HCT116 (cell line): ENCODE data around the gene CDH10. TPM values are rescaled to one million over a fixed set of nuclear protein-coding genes. Genes with fewer than 3 reads are reported as not detected.

Experiments used
- ATAC-seq: fragments of 200-7000 bp; cut with Tn5 transposase; 2 replicates; pipeline ENCODE4 v1.9.1; 2020; ENCODE audit warnings: mild to moderate bottlenecking, moderate library complexity
- BruUV-seq: library from RNA; stranded (reverse); fragments of 400-500 nt; replicated peaks from 2 replicates; lab custom pipeline; 2021; lab: Mats Ljungman, UMichigan
- CTCF ChIA-PET: fragments of 300-600 bp; sonication (Branson Sonifier 250); formaldehyde crosslinking; loops from one replicate; lab custom pipeline; 2021; ENCODE audit warnings: antibody characterized with exemption; lab: Charles Lee
- POLR2A ChIA-PET: fragments of 300-600, 350-600 bp; sonication (Branson Sonifier 250); formaldehyde crosslinking; loops from one replicate; lab custom pipeline; 2021; ENCODE audit warnings: antibody characterized with exemption; lab: Charles Lee
- RAD21 ChIA-PET, 2 experiments: fragments of 300-600 bp; sonication (Branson Sonifier 250); formaldehyde crosslinking; loops; one replicate each; lab custom pipeline; 2023; ENCODE audit warnings: low total read pairs in 2 of 2; ENCODE audit not compliant: uncharacterized antibody in 2 of 2, unreplicated experiment in 2 of 2, low non-redundant PET in 1 of 2; lab: Charles Lee
- DNase-seq: peaks from one replicate; pipeline ENCODE4 v3.0.0-alpha.2; 2010; ENCODE audit warnings: low read depth, low spot score
- H2AFZ ChIP-seq: fragments of 200-600 bp; shearing (Covaris generic), sonication (generic); 2 replicates; pipeline ENCODE4 v1.6.1; 2017; ENCODE audit warnings: low read depth, mixed run types, mixed read lengths, antibody characterized with exemption, low read length; ENCODE audit not compliant: poor library complexity, severe bottlenecking
- H3K27ac ChIP-seq: 2 replicates; pipeline ENCODE4 v1.5.1; 2012; ENCODE audit warnings: low read depth, low read length
- H3K27me3 ChIP-seq: fragments of 200-600 bp; sonication (generic); 2 replicates; pipeline ENCODE4 v1.6.1; 2016; ENCODE audit warnings: mixed run types, low read length, mixed read lengths; ENCODE audit not compliant: insufficient read depth
- H3K36me3 ChIP-seq, 2 experiments: fragments of 200-500 bp in 1 of 2; fragments of 200-600 bp in 1 of 2; sonication (Bioruptor generic) in 1 of 2; sonication (generic) in 1 of 2; 2 replicates each; pipeline versions ENCODE4 v1.5.1 to v1.6.1; 2014 to 2016; ENCODE audit warnings: low read length in 2 of 2, inconsistent platforms in 1 of 2, mixed read lengths in 1 of 2, mixed run types in 1 of 2; ENCODE audit not compliant: insufficient read depth in 2 of 2, control insufficient read depth in 1 of 2
- H3K4me1 ChIP-seq, 2 experiments: fragments of 200-600 bp in 1 of 2; sonication (generic) in 1 of 2; 2 replicates each; pipeline versions ENCODE4 v1.5.1 to v1.6.1; 2012 to 2017; ENCODE audit warnings: low read length in 2 of 2, inconsistent platforms in 1 of 2, mild to moderate bottlenecking in 1 of 2, mixed read lengths in 1 of 2, mixed run types in 1 of 2, moderate library complexity in 1 of 2; ENCODE audit not compliant: insufficient read depth in 2 of 2, control insufficient read depth in 1 of 2
- H3K4me2 ChIP-seq: fragments of 200-600 bp; sonication (generic); 2 replicates; pipeline ENCODE4 v1.6.1; 2017; ENCODE audit warnings: mixed run types, low read length, mixed read lengths
- H3K4me3 ChIP-seq, 2 experiments: fragments of 200-600 bp in 1 of 2; sonication (generic) in 1 of 2; replicated peaks in 1 of 2; 2 replicates each; pipeline ENCODE4 v1.5.1; 2011 to 2016; ENCODE audit warnings: low read length in 2 of 2, control low read depth in 1 of 2, low read depth in 1 of 2, mild to moderate bottlenecking in 1 of 2, mixed read lengths in 1 of 2, mixed run types in 1 of 2
- H3K79me2 ChIP-seq: fragments of 200-600 bp; sonication (generic); 2 replicates; pipeline ENCODE4 v1.6.1; 2017; ENCODE audit warnings: mild to moderate bottlenecking, mixed run types, low read length, moderate library complexity, mixed read lengths; ENCODE audit not compliant: insufficient read depth
- H3K9ac ChIP-seq: fragments of 200-600 bp; sonication (generic); 2 replicates; pipeline ENCODE4 v1.6.1; 2016; ENCODE audit warnings: low read length, mixed read lengths
- H3K9me2 ChIP-seq: fragments of 200-600 bp; sonication (generic), shearing (Covaris generic); 2 replicates; pipeline ENCODE4 v1.6.1; 2017; ENCODE audit warnings: mixed run types, mild to moderate bottlenecking, moderate library complexity; ENCODE audit not compliant: insufficient read depth
- H3K9me3 ChIP-seq, 2 experiments: fragments of 200-500 bp in 1 of 2; fragments of 200-600 bp in 1 of 2; sonication (Bioruptor generic) in 1 of 2; sonication (generic) in 1 of 2; 2 replicates each; pipeline ENCODE4 v1.6.1; 2014 to 2017; ENCODE audit warnings: low read length in 2 of 2, mixed read lengths in 2 of 2, inconsistent platforms in 1 of 2, low read depth in 1 of 2, mild to moderate bottlenecking in 1 of 2, mixed run types in 1 of 2, moderate library complexity in 1 of 2; ENCODE audit not compliant: control insufficient read depth in 1 of 2, insufficient read depth in 1 of 2
- H4K20me1 ChIP-seq: fragments of 200-600 bp; sonication (generic), shearing (Covaris generic); 2 replicates; pipeline ENCODE4 v1.6.1; 2017; ENCODE audit warnings: mixed run types, mild to moderate bottlenecking, moderate library complexity; ENCODE audit not compliant: insufficient read depth
- ATF3 ChIP-seq: IDR thresholded peaks from 2 replicates; pipeline ENCODE4 v1.6.1; 2012
- CBX3 ChIP-seq: IDR thresholded peaks from 2 replicates; pipeline ENCODE4 v1.6.1; 2012; ENCODE audit warnings: low read depth
- CEBPB ChIP-seq: IDR thresholded peaks from 2 replicates; pipeline ENCODE4 v1.6.1; 2012; ENCODE audit warnings: low read depth
- EGR1 ChIP-seq: IDR thresholded peaks from 2 replicates; pipeline ENCODE4 v1.6.1; 2012; ENCODE audit warnings: low read depth
- EZH2phosphoT487 ChIP-seq: fragments of 200-600 bp; IDR thresholded peaks from 2 replicates; pipeline ENCODE4 v1.6.1; 2018; ENCODE audit warnings: antibody characterized with exemption, borderline replicate concordance
- POLR2A ChIP-seq: IDR thresholded peaks from 2 replicates; pipeline ENCODE4 v1.7.0; 2011; ENCODE audit warnings: borderline replicate concordance; ENCODE audit not compliant: insufficient read depth, insufficient read length; ENCODE audit errors: extremely low read depth
- POLR2AphosphoS5 ChIP-seq: IDR thresholded peaks from 2 replicates; pipeline ENCODE4 v1.6.1; 2011; ENCODE audit warnings: mild to moderate bottlenecking, low read depth, low read length, moderate library complexity
- SIN3A ChIP-seq: IDR thresholded peaks from 2 replicates; pipeline ENCODE4 v1.6.1; 2012; ENCODE audit warnings: low read depth
- TCF7L2 ChIP-seq: IDR thresholded peaks from 2 replicates; pipeline ENCODE4 v1.7.0; 2011; ENCODE audit warnings: borderline replicate concordance, inconsistent platforms; ENCODE audit not compliant: insufficient read depth, insufficient read length; ENCODE audit errors: extremely low read depth
- ZFX ChIP-seq: fragments of 450-650 bp; IDR thresholded peaks from 2 replicates; pipeline ENCODE4 v1.6.1; 2017
- ZNF274 ChIP-seq: fragments of 200-500 bp; sonication (Bioruptor generic); IDR thresholded peaks from 2 replicates; pipeline ENCODE4 v1.6.1; 2014; ENCODE audit warnings: mild to moderate bottlenecking, low read depth, low read length, inconsistent platforms
- intact Hi-C: fragments of 100-400 bp; cut with micrococcal nuclease; formaldehyde crosslinking; loops from 2 replicates; pipeline ENCODE4 v1.10.0; 2022
- total RNA-seq: library from RNA; stranded (reverse); gene quantifications from one replicate; pipeline ENCODE4 v1.2.1, GENCODE V29; 2021; ENCODE audit not compliant: unreplicated experiment
- TF ChIP-seq, protein P1 (sequence below), 3 experiments: fragments of 200-600 bp in 1 of 3; sonication (generic) in 1 of 3; IDR thresholded peaks in 2 of 3; conservative IDR thresholded peaks in 1 of 3; 2 replicates each; pipeline ENCODE4 v1.5.1; 2012 to 2017; ENCODE audit warnings: low read depth in 2 of 3, low read length in 2 of 3, antibody characterized with exemption in 1 of 3, borderline replicate concordance in 1 of 3, control low read depth in 1 of 3, mild to moderate bottlenecking in 1 of 3, mixed read lengths in 1 of 3, mixed run types in 1 of 3, moderate library complexity in 1 of 3; ENCODE audit not compliant: insufficient read depth in 1 of 3

The CDH10 gene
- total RNA-seq, 1 experiment from 2014 or later = not detected

DNA sequence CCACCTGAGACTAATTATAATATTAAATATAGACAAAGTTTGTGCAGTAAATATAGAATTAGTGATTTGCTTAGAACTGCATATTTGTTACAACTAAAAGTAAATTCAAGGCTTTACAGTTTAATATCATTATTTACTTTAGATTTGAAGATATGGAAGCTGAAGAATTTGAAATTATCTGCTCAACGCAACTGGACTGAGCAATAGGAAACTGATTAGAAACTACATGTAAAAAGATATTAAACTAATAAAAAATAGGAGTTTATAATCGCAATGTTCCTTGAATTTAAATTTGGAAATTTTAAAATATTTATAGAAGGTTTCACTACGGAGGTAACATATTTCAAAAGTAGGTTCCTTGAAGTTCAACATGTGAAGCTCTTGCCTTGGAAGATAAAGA, 55.2 kb downstream of the CDH10 start:
- Histone ChIP-seq H3K36me3 (no peaks in the 10 kb centered on the region), H3K4me1 (no peaks in the 10 kb centered on the region), H2AFZ (no peak overlapping the region), H3K4me2 (no peak overlapping the region), H3K4me3 (no peak overlapping the region), H3K79me2 (no peaks in the 10 kb centered on the region), H3K27ac (no peak overlapping the region), H3K27me3 (no peaks in the 10 kb centered on the region), H3K9ac (no peak overlapping the region), H4K20me1 (no peaks in the 10 kb centered on the region), H3K9me3 (peaks cover 12 to 17% of the 10 kb centered on the region in 2 experiments; a peak in 2 of 4 replicates), H3K9me2 (no peaks in the 10 kb centered on the region)
- intact Hi-C loops = no loop called here
- no peak for TF ChIP-seq POLR2AphosphoS5
- TF ChIP-seq TCF7L2 = no peak
- no peak for TF ChIP-seq CEBPB
- no peak for TF ChIP-seq ZNF274
- TF ChIP-seq POLR2A = no peak
- no peak for TF ChIP-seq ZFX
- TF ChIP-seq EZH2phosphoT487 = no peak
- TF ChIP-seq EGR1 = no peak
- no peak for TF ChIP-seq SIN3A
- no peak for TF ChIP-seq CBX3
- TF ChIP-seq ATF3 = no peak
- TF ChIP-seq, protein P1, sequence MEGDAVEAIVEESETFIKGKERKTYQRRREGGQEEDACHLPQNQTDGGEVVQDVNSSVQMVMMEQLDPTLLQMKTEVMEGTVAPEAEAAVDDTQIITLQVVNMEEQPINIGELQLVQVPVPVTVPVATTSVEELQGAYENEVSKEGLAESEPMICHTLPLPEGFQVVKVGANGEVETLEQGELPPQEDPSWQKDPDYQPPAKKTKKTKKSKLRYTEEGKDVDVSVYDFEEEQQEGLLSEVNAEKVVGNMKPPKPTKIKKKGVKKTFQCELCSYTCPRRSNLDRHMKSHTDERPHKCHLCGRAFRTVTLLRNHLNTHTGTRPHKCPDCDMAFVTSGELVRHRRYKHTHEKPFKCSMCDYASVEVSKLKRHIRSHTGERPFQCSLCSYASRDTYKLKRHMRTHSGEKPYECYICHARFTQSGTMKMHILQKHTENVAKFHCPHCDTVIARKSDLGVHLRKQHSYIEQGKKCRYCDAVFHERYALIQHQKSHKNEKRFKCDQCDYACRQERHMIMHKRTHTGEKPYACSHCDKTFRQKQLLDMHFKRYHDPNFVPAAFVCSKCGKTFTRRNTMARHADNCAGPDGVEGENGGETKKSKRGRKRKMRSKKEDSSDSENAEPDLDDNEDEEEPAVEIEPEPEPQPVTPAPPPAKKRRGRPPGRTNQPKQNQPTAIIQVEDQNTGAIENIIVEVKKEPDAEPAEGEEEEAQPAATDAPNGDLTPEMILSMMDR (IDR thresholded peaks at IDR 0.05 in 2 of 3, conservative IDR thresholded peaks at IDR 0.05 in 1 of 3; ENCODE audit: borderline replicate concordance in 1 of 3, insufficient read depth in 1 of 3, low read depth in 2 of 3, low read length in 2 of 3) = no peak
- DNase-seq (no peak), ATAC-seq (no peak)
- ChIA-PET CTCF (no interaction called here), POLR2A (no interaction called here), RAD21 (no interaction called here)
- no TSS peak for BruUV-seq
